Mammary epithelial cell (primary cell): Measurements from ENCODE around the gene SLC9B1.
"Not testable (repeated sequence)": the region's sequence is repeated elsewhere in the genome, so short reads cannot be mapped to it uniquely, and the experiment has no call there.

Experiments used
- EZH2 ChIP-seq: IDR thresholded peaks from 2 replicates; pipeline ENCODE4 v1.6.1; 2012; ENCODE audit warnings: low read length, inconsistent platforms, borderline replicate concordance
- TF ChIP-seq, protein P1 (sequence below), 2 donors: IDR thresholded peaks in 1 of 2; conservative IDR thresholded peaks in 1 of 2; 2 replicates each; pipeline ENCODE4 v1.5.1; 2011 to 2012; ENCODE audit warnings: inconsistent platforms in 2 of 2, low read length in 2 of 2, mild to moderate bottlenecking in 2 of 2, control low read depth in 1 of 2, low read depth in 1 of 2; ENCODE audit not compliant: insufficient read depth in 1 of 2; ENCODE audit errors: extremely low read depth in 1 of 2

DNA sequence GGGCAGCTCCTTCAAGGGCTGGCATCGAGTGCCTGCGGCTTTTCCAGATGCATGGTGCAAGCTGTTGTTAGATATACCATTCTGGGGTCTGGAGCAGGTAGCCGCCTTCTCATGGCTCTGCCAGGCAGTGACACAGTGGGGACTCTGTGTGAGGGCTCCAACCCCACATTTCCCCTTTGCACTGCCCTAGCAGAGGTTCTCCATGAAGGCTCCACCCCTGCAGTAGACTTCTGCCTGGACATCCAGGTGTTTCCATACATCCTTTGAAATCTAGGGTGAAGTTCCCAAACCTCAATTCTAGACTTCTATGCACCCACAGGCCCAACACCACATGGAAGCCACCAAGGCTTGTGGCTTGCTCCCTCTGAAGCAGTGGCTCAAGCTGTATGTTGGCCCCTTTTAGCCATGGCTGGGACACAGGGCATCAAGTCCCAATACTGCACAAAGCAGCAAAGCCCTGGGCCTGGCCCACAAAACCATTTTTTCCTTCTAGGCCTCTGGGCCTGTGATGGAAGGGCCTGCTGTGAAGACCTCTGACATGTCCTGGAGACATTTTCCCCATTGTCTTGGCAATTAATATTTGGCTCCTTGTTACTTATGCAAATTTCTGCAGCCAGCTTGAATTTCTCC is 141.9 kb downstream of the SLC9B1 start:
- not testable (repeated sequence) for TF ChIP-seq EZH2
- TF ChIP-seq, protein P1, sequence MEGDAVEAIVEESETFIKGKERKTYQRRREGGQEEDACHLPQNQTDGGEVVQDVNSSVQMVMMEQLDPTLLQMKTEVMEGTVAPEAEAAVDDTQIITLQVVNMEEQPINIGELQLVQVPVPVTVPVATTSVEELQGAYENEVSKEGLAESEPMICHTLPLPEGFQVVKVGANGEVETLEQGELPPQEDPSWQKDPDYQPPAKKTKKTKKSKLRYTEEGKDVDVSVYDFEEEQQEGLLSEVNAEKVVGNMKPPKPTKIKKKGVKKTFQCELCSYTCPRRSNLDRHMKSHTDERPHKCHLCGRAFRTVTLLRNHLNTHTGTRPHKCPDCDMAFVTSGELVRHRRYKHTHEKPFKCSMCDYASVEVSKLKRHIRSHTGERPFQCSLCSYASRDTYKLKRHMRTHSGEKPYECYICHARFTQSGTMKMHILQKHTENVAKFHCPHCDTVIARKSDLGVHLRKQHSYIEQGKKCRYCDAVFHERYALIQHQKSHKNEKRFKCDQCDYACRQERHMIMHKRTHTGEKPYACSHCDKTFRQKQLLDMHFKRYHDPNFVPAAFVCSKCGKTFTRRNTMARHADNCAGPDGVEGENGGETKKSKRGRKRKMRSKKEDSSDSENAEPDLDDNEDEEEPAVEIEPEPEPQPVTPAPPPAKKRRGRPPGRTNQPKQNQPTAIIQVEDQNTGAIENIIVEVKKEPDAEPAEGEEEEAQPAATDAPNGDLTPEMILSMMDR (conservative IDR thresholded peaks at IDR 0.05 in 1 of 2, IDR thresholded peaks at IDR 0.05 in 1 of 2; ENCODE audit: extremely low read depth in 1 of 2, insufficient read depth in 1 of 2, low read depth in 1 of 2, low read length in 2 of 2), result not testable (repeated sequence)
